ENCODE data around the gene EXOSC5.
"Not testable (repeated sequence)": the region's sequence is repeated elsewhere in the genome, so short reads cannot be mapped to it uniquely, and the experiment has no call there.

EXOSC5 gene

GRCh38 chr19:41397086-41398049 is at the start of gene EXOSC5, which contains the start of gene BCKDHA:
EXOSC5 (minus strand) TSS chr19:41397359; CDS start chr19:41397328, 31 bp downstream.
BCKDHA (plus strand) TSS chr19:41397818; CDS start chr19:41397828, 10 bp downstream.
- DNase-seq: peak; percentile 100

DNA sequence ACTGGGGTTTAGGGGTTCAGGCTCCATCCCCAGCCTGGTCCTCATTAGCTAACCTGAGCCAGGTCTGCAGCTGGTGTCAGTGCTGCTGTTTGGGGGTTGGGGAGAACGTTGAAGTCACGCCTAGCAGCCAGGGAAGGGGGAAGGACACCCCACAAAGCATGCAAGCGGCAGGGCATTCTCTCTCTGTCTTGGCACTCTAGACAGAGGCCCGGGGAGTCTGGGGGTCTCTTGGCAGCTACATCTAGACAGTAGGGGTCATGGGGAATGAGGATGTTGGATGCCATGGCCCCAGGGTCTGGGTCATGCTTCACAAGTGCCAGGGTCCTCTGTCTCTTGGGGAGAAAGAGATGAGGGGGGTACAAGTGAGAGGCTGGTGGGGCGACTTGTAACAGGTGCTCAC is 48.4 kb upstream of the EXOSC5 start:
- DNase-seq: no peak

- DNase-seq: no peak
These were observed 46.8 kb upstream of the EXOSC5 start for GRCh38 chr19:41443813-41444455.

GRCh38 chr19:41442473-41443355 is 45.6 kb upstream of the EXOSC5 start, which contains the start of gene ERICH4:
ERICH4 (plus strand) TSS chr19:41443156; CDS start chr19:41443170, 14 bp downstream.
- no peak for DNase-seq

- DNase-seq: no peak
These were observed 44.3 kb upstream of the EXOSC5 start for GRCh38 chr19:41441321-41441945.

DNA sequence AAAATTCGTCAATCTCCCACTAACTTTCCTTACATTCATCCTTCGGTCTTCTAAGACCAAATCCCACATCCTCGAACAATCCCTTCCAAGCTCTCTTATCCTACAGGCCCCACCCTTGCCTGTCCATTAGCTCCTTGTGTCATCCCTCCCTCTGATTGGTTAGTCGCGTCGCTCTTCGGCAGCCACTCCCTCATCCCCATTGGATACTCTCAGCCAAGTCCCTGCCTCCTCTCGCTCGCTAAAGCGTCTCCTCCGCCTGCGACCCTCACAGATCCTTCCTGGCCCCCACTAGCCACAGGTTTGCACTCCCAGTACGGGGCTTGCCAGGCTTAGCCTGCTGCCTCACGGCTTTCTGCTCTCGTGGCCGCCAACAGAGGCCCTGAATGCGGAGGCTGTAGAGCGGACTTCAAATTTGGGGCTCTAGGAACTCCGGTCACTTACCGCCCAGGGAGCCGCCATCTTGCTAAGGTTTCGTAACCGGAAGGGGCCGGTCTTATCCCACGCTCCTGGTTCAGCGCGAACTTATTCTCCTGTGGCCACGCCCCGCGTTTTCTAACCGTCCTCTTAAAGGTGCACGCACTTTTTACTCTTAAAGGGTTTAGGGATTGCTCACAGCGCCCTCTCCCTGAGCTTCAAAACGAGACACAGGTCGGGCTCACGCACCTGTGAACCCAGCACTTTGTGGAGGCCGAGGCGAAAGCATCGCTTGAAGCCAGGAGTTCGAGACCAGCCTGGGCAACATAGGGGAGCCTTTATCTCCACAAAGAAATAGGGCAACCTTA is 42.5 kb upstream of the EXOSC5 start, which contains the start of gene DMAC2:
Gene DMAC2 (minus strand): TSS at position 472 of the 782 bp plus-strand sequence. CDS start 13 bp downstream, at position 459.
- peak; percentile 99 for DNase-seq

GRCh38 chr19:41437944-41438574 is 40.9 kb upstream of the EXOSC5 start:
- DNase-seq: no peak

DNA sequence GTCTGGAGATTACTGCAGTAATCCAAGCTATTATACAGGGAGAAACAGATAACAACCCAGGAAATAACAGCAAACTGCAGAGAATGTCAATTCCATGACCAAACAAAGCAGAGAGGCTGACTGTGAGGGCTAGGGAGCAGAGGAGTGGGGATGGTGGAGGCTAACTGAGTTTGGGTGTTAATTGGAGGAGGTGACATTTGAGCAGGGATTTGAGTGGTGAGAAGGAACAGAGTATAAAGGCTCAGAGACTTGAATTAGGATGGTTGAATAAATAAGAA is 39.5 kb upstream of the EXOSC5 start:
- no peak for DNase-seq

DNA sequence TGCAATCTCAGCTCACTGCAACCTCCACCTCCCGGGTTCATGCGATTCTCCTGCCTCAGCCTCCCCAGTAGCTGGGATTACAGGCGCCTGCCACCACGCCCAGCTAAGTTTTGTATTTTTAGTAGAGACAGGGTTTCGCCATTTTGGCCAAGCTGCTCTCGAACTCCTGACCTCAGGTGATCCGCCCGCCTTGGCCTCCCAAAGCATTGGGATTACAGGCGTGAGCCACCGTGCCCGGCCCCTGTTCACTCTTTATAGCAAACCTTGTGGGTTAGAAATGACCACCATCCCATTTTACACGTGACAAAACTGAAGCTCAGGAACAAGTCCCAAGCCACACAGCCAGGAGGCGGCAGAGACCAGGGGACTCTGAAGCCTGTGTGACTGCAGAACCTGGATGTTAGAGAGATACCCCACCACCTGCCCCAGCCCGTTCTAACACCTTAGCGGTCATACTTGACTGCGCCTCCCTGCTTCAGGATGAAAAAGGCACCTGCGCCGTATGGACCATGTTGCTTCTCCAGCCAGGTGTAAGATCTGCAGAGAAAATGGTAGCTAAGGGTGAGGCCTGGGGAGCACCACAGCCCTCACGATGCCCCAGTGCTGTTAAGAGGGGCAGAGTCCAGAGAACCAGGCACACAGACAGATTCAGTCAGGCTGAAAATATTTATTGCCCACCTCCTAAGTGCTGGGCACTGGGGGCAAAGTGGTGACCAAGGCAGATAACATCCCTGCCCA is 38.9 kb upstream of the EXOSC5 start:
- DNase-seq: no peak

- not testable (repeated sequence) for DNase-seq
These were observed 38.2 kb upstream of the EXOSC5 start for GRCh38 chr19:41435376-41435775.

DNA sequence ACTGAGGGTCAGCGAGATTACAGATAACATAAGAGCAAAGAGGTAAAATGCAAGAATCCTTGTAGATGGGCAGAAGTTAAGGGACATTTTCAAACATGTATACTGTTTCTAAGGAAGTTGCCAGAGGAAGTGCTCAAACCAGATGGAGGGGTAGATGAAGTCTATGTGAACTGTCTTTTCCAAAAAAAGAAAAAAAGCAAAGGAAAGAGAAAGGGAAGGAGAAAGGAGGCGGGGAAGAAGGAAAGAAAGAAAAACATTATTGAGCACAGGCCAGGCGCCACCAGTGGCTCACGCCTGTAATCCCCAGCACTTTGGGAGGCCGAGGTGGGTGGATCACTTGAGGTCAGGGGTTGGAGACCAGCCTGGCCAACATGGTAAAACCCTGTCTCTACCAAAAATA is 37.3 kb upstream of the EXOSC5 start:
- DNase-seq: no peak

GRCh38 chr19:41433171-41433570 is 36.0 kb upstream of the EXOSC5 start:
- DNase-seq: no peak

DNA sequence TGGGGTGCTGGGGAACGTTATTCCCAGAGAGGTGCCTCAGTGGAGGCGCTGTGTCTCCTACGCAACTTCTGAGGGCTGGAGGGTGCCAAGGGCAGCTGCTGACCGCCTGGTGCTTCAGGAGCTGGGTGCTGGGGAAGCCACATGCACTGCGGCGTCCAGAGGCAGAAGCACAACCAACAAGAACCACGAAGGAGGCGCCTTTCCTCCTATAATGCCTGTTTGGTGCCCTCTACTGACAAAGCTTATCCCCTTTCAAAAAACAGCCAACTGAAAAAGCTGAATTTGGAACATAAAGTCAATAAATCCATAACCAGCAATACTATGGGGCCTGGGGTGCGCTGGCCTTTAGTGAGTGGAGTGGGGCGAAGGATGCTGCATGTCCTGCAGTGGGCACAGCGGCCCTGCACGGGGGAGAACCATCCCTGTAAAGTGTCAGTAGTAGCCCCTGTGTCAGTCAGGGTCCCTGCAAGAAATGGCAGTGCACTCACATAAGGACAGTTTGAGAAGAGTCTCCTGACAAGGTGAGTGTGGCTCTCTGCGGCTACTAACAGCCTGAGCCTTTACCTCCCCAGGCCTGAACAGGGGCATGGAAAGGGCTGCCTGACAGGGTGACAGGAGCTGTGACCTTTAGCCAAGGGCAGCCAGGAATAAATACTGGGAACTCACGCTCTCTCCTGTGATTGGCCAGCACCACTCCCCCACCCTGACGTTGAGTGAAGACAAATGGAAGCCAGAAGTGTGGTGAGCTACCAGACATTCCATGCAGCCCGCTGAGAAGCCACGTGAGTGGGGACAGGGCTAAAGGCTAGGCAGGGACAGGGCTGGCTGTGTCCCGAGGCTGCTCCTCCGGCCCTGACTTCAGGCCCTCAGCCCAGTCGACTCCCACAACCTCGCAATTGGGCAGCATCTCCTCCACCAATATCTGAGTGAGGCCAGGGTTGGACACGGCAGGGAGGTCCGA is 34.5 kb upstream of the EXOSC5 start:
- DNase-seq: no peak

DNA sequence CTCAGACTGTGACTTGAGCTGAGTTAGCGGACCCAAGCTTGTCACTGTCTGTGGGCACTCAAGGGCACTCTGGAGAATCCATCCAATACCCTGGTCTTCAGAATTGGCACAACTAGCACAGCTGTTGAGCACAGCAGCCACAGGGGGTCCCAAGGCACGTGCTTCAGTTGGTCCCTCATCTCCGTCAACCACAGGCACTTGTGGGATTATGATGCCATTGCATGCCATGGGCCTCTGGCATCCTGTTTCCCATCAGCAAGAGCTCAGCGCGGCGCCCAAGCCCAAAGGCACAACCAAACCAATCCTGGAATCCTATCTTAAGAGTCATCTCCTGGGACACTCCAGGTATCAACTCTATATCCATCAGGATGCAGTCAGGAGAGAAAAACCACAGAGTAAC is 33.8 kb upstream of the EXOSC5 start:
- DNase-seq: no peak

GRCh38 chr19:41428481-41428859 is 31.3 kb upstream of the EXOSC5 start:
- no peak for DNase-seq

GRCh38 chr19:41427647-41428480 is 30.7 kb upstream of the EXOSC5 start:
- DNase-seq: no peak

DNA sequence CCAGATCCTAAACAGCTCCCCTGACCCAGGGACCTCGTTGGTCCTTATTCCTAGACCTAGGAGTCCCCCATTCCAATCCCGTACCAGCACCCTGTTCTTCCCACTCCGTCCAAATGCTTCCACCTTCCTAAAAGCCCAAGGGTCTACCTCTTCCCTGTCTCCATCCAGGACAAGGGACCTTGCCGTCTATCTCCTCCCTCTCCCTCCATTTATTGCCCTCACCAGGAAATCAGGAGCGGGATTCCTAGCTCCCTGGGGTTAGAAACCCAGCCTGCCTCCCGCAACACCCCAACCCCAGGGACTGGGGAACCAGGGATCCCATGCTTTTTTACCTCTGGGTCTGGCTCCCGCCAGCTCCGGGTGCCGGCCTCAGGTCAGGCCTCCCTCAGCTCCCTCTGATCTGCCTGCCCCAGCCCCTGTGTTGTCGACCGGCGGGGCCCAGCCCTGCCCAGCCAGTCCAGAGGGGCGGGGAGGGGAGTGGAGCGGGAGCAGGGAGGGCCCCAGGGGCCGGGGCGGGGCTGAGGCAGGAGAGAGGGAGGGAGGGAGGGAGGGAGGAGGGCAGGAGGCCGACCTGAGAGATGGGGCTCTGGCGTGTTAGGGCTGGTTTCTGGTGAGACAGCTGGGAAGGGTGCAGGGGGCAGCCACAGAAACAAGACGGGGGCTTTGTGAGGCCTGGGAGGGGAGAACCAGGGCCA is 29.9 kb upstream of the EXOSC5 start, which contains the start of gene B3GNT8:
Gene B3GNT8 (minus strand): TSS at position 423 of the 695 bp plus-strand sequence. CDS start 596 bp downstream, outside the sequence.
- DNase-seq: no peak

Data from COR-L47 (cell line).